H9 (cell line): Measurements from ENCODE around the gene GALNS. TPM values are rescaled to one million over a fixed set of nuclear protein-coding genes. Genes with fewer than 3 reads are reported as not detected.

Experiments
- DNase-seq: peaks from one replicate; pipeline ENCODE4 v3.0.0-alpha.2; 2017
- H2AFZ ChIP-seq: one replicate; pipeline ENCODE4 v1.6.1; 2013; ENCODE audit warnings: mild to moderate bottlenecking, low read length, control low read depth, moderate library complexity
- H2AK5ac ChIP-seq: 2 replicates; pipeline ENCODE4 v1.6.1; 2013; ENCODE audit warnings: low read length, control low read depth, mixed read lengths; ENCODE audit not compliant: insufficient read length
- H2BK120ac ChIP-seq: one replicate; pipeline ENCODE4 v1.6.1; 2013; ENCODE audit warnings: low read depth, mild to moderate bottlenecking, low read length, control low read depth, inconsistent platforms; ENCODE audit not compliant: poor library complexity, severe bottlenecking
- H2BK12ac ChIP-seq: 2 replicates; pipeline ENCODE4 v1.6.1; 2013; ENCODE audit warnings: low read length, control low read depth, mixed read lengths, low read depth; ENCODE audit not compliant: insufficient read length
- H2BK15ac ChIP-seq: 2 replicates; pipeline ENCODE4 v1.6.1; 2013; ENCODE audit warnings: low read depth, low read length, control low read depth
- H2BK20ac ChIP-seq: one replicate; pipeline ENCODE4 v1.6.1; 2013; ENCODE audit warnings: low read depth, mild to moderate bottlenecking, low read length, control low read depth, inconsistent platforms; ENCODE audit not compliant: poor library complexity, severe bottlenecking
- H2BK5ac ChIP-seq: 2 replicates; pipeline ENCODE4 v1.6.1; 2013; ENCODE audit warnings: low read length, control low read depth, mixed read lengths; ENCODE audit not compliant: insufficient read length
- H3K14ac ChIP-seq: 2 replicates; pipeline ENCODE4 v1.6.1; 2013; ENCODE audit warnings: low read length, control low read depth; ENCODE audit not compliant: insufficient read depth
- H3K18ac ChIP-seq: 2 replicates; pipeline ENCODE4 v1.6.1; 2013; ENCODE audit warnings: low read depth, mild to moderate bottlenecking, mixed read lengths, low read length, control low read depth; ENCODE audit not compliant: insufficient read length
- H3K23ac ChIP-seq: 2 replicates; pipeline ENCODE4 v1.6.1; 2013; ENCODE audit warnings: low read length, control low read depth, mixed read lengths, low read depth; ENCODE audit not compliant: insufficient read length
- H3K23me2 ChIP-seq: 2 replicates; pipeline ENCODE4 v1.6.1; 2013; ENCODE audit warnings: low read depth, mild to moderate bottlenecking, mixed read lengths, low read length, control low read depth; ENCODE audit not compliant: insufficient read length, poor library complexity, severe bottlenecking
- H3K27ac ChIP-seq: 2 replicates; pipeline ENCODE4 v1.5.1; 2013; ENCODE audit warnings: low read length, control low read depth, mixed read lengths, low read depth; ENCODE audit not compliant: insufficient read length
- H3K27me3 ChIP-seq: 2 replicates; pipeline ENCODE4 v1.6.1; 2013; ENCODE audit warnings: low read length, control low read depth, inconsistent platforms; ENCODE audit not compliant: insufficient read depth
- H3K4ac ChIP-seq: 2 replicates; pipeline ENCODE4 v1.6.1; 2013; ENCODE audit warnings: low read depth, mild to moderate bottlenecking, control low read depth, inconsistent platforms, low read length, moderate library complexity
- H3K4me1 ChIP-seq: 2 replicates; pipeline ENCODE4 v1.6.1; 2013; ENCODE audit warnings: low read length, control low read depth, inconsistent platforms; ENCODE audit not compliant: insufficient read depth
- H3K4me2 ChIP-seq: 2 replicates; pipeline ENCODE4 v1.6.1; 2013; ENCODE audit warnings: low read length, control low read depth, mixed read lengths; ENCODE audit not compliant: insufficient read length, insufficient read depth
- H3K56ac ChIP-seq: 2 replicates; pipeline ENCODE4 v1.6.1; 2013; ENCODE audit warnings: low read depth, mild to moderate bottlenecking, mixed read lengths, low read length, control low read depth; ENCODE audit not compliant: insufficient read length
- H3K79me1 ChIP-seq: 2 replicates; pipeline ENCODE4 v1.6.1; 2013; ENCODE audit warnings: low read depth, mild to moderate bottlenecking, moderate library complexity, low read length, control low read depth, inconsistent platforms; ENCODE audit not compliant: insufficient read depth, poor library complexity, severe bottlenecking
- H3K79me2 ChIP-seq: 2 replicates; pipeline ENCODE4 v1.6.1; 2013; ENCODE audit warnings: low read length, control low read depth, inconsistent platforms; ENCODE audit not compliant: insufficient read depth
- H3K9ac ChIP-seq: 2 replicates; pipeline ENCODE4 v1.6.1; 2013; ENCODE audit warnings: low read length, control low read depth, mixed read lengths; ENCODE audit not compliant: insufficient read length; ENCODE audit errors: extremely low read depth
- H3K9me3 ChIP-seq: one replicate; pipeline ENCODE4 v1.6.1; 2013; ENCODE audit warnings: low read depth, low read length, inconsistent platforms; ENCODE audit not compliant: control insufficient read depth
- H3T11ph ChIP-seq: one replicate; pipeline ENCODE4 v1.6.1; 2013; ENCODE audit warnings: mild to moderate bottlenecking, low read length, control low read depth, inconsistent platforms
- H4K20me1 ChIP-seq: one replicate; pipeline ENCODE4 v1.6.1; 2013; ENCODE audit not compliant: control insufficient read depth, insufficient read length, insufficient read depth
- H4K5ac ChIP-seq: 2 replicates; pipeline ENCODE4 v1.6.1; 2013; ENCODE audit warnings: low read depth, mild to moderate bottlenecking, mixed read lengths, low read length, control low read depth; ENCODE audit not compliant: insufficient read length
- H4K8ac ChIP-seq: replicated peaks from 2 replicates; pipeline ENCODE4 v1.6.1; 2013; ENCODE audit warnings: low read length, control low read depth, mixed read lengths, low read depth; ENCODE audit not compliant: insufficient read length
- H4K91ac ChIP-seq: 2 replicates; pipeline ENCODE4 v1.6.1; 2013; ENCODE audit warnings: low read depth, mild to moderate bottlenecking, moderate library complexity, mixed read lengths, low read length, control low read depth; ENCODE audit not compliant: insufficient read length
- H3K27ac Mint-ChIP-seq, 3 experiments: 2 replicates in 2 of 3; 3 replicates in 1 of 3; pipeline ENCODE4 v1.8.0; 2020 to 2021; ENCODE audit warnings: mixed read lengths in 3 of 3, mild to moderate bottlenecking in 1 of 3, moderate library complexity in 1 of 3
- H3K27me3 Mint-ChIP-seq: 2 replicates; pipeline ENCODE4 v1.8.0; 2021; ENCODE audit warnings: low read depth, mild to moderate bottlenecking, moderate library complexity, mixed read lengths
- H3K36me3 Mint-ChIP-seq, 3 experiments: 2 replicates in 2 of 3; 3 replicates in 1 of 3; pipeline ENCODE4 v1.8.0; 2020 to 2021; ENCODE audit warnings: low read depth in 3 of 3, mixed read lengths in 3 of 3; ENCODE audit not compliant: insufficient read depth in 1 of 3
- H3K4me1 Mint-ChIP-seq, 2 experiments: 2 replicates each; pipeline ENCODE4 v1.8.0; 2020; ENCODE audit warnings: mixed read lengths in 2 of 2
- H3K4me3 Mint-ChIP-seq, 2 experiments: 2 replicates in 1 of 2; 3 replicates in 1 of 2; pipeline ENCODE4 v1.8.0; 2020 to 2021; ENCODE audit warnings: mild to moderate bottlenecking in 2 of 2, mixed read lengths in 2 of 2, moderate library complexity in 1 of 2
- H3K9me3 Mint-ChIP-seq, 2 experiments: 2 replicates in 1 of 2; 3 replicates in 1 of 2; pipeline ENCODE4 v1.8.0; 2020; ENCODE audit warnings: mild to moderate bottlenecking in 2 of 2, mixed read lengths in 2 of 2, moderate library complexity in 1 of 2
- WGBS: extraction: QIAGEN DNeasy Blood & Tissue Kit; methylation state at CpG from one replicate; pipeline ENCODE4 v1.1.7; 2013; ENCODE audit warnings: missing lambda C conversion rate, low lambda C conversion rate, mixed read lengths; ENCODE audit not compliant: insufficient read length; ENCODE audit errors: extremely low coverage; 5-methylcytosine and 5-hydroxymethylcytosine counted together
- total RNA-seq: library from RNA; stranded (reverse); gene quantifications from 2 replicates; pipeline ENCODE4 v1.2.1, GENCODE V29; 2021
- TF ChIP-seq, protein P1 (sequence below): fragments of 200-600 bp; sonication (generic); conservative IDR thresholded peaks from 3 replicates; pipeline ENCODE4 v1.8.0; 2021; ENCODE audit warnings: antibody characterized with exemption, mild to moderate bottlenecking

Gene GALNS
- total RNA-seq, 1 experiment from 2014 or later: 20.3 TPM

DNA sequence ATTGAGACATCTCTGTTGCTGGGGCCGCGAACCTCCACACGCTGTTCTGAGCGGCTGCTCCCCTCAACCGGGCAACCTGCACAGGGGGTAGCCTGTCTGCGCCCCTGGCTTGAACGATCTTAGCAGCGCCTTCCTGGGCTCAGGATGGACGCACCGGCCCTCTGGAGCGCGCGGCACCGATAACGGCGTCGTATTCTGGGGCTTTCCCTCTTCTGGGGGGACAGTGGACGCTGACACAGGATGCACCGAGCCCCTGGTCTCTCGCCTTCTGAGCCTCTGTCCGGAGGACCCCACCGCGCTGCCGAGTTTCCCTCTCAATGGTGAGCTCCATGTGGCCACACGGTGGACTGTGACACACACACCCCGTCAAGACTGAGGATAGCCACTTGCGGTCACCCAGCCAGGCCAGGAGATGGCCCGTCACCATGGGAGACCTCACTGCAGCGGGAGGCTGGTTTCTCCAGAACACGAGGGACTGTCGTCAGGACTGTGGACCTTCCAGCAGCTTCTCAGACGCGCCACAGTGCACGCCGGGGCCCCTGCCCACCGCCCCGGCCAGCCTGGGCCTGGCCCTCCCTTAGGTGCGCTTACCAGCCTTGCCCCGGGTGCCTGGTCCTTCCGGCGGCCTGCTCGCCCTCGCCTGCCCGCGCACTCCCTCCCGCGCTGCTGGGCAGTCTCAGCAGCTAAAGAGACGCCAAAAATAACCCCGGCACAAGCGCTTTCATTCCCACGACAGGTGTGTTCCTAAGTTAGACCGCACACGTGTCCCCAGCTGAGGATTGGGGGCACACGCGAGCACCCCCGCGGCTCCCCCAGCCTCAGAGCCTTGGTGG is 39.7 kb upstream of the GALNS start:
- Histone ChIP-seq H3K27me3 (no peaks in the 10 kb centered on the region), H3K4ac (no peak overlapping the region), H3K79me2 (no peaks in the 10 kb centered on the region), H3T11ph (no peak overlapping the region), H2BK120ac (no peak overlapping the region), H2BK20ac (no peak overlapping the region), H3K4me1 (no peaks in the 10 kb centered on the region), H3K4me2 (no peak overlapping the region), H2AK5ac (no peak overlapping the region), H3K79me1 (no peaks in the 10 kb centered on the region), H3K9me3 (no peaks in the 10 kb centered on the region), H3K23ac (no peak overlapping the region), H3K56ac (no peak overlapping the region), H4K91ac (no peak overlapping the region), H2BK12ac (no peak overlapping the region), H3K14ac (no peak overlapping the region), H3K9ac (no peak overlapping the region), H4K8ac (no peak overlapping the region), H4K20me1 (no peaks in the 10 kb centered on the region), H3K23me2 (no peaks in the 10 kb centered on the region), H4K5ac (no peak overlapping the region), H3K27ac (no peak overlapping the region), H3K18ac (no peak overlapping the region), H2AFZ (no peak overlapping the region), H2BK5ac (no peak overlapping the region), H2BK15ac (no peak overlapping the region)
- Mint-ChIP-seq H3K4me1 (no peaks in the 10 kb centered on the region), H3K36me3 (no peaks in the 10 kb centered on the region), H3K4me3 (no peak overlapping the region), H3K9me3 (no peaks in the 10 kb centered on the region), H3K27ac (no peak overlapping the region), H3K27me3 (no peaks in the 10 kb centered on the region)
- WGBS: no CpG with 5 or more reads among the region's 57 CpGs
- no peak for DNase-seq
- TF ChIP-seq, protein P1, sequence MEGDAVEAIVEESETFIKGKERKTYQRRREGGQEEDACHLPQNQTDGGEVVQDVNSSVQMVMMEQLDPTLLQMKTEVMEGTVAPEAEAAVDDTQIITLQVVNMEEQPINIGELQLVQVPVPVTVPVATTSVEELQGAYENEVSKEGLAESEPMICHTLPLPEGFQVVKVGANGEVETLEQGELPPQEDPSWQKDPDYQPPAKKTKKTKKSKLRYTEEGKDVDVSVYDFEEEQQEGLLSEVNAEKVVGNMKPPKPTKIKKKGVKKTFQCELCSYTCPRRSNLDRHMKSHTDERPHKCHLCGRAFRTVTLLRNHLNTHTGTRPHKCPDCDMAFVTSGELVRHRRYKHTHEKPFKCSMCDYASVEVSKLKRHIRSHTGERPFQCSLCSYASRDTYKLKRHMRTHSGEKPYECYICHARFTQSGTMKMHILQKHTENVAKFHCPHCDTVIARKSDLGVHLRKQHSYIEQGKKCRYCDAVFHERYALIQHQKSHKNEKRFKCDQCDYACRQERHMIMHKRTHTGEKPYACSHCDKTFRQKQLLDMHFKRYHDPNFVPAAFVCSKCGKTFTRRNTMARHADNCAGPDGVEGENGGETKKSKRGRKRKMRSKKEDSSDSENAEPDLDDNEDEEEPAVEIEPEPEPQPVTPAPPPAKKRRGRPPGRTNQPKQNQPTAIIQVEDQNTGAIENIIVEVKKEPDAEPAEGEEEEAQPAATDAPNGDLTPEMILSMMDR: no peak
